GM19193 (cell line): Measurements from ENCODE around the gene CES2.

Experiments used
- POLR2A ChIP-seq: IDR thresholded peaks from 4 replicates; pipeline ENCODE4 v1.6.1; 2011; ENCODE audit not compliant: insufficient read depth, insufficient read length; ENCODE audit errors: extremely low read depth

Gene CES2, protein sequence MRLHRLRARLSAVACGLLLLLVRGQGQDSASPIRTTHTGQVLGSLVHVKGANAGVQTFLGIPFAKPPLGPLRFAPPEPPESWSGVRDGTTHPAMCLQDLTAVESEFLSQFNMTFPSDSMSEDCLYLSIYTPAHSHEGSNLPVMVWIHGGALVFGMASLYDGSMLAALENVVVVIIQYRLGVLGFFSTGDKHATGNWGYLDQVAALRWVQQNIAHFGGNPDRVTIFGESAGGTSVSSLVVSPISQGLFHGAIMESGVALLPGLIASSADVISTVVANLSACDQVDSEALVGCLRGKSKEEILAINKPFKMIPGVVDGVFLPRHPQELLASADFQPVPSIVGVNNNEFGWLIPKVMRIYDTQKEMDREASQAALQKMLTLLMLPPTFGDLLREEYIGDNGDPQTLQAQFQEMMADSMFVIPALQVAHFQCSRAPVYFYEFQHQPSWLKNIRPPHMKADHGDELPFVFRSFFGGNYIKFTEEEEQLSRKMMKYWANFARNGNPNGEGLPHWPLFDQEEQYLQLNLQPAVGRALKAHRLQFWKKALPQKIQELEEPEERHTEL

DNA sequence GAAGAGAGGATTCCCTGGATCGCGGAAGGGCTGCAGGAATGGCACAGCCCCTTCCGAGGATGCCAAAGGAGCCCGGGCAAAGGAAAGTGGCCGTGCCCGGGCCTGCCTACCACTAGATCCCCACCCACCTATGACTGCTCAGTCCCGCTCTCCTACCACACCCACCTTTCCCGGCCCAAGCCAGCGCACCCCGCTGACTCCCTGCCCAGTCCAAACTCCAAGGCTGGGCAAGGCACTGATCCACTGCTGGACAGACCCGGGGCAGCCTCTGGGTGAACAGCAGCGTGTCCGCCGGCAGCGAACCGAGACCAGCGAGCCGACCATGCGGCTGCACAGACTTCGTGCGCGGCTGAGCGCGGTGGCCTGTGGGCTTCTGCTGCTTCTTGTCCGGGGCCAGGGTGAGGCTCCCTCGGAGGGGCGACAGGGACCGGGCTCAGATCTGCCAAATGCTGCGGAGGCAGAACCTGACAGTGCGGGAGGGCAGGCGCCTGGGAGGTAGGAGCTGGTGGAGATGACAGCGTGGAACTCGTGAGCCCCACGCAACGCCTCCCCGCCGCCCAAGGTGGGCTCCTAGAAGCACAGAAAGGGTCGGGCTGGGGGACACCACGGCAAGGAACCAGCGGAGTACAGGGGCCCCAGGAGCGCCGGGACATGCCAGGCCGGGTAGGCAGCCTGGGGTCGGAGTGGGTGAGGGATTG lies at the start of gene CES2:
Gene CES2 (plus strand): TSS at position 203 of the 698 bp plus-strand sequence. CDS start 120 bp downstream, at position 323.
- no peak for TF ChIP-seq POLR2A

DNA sequence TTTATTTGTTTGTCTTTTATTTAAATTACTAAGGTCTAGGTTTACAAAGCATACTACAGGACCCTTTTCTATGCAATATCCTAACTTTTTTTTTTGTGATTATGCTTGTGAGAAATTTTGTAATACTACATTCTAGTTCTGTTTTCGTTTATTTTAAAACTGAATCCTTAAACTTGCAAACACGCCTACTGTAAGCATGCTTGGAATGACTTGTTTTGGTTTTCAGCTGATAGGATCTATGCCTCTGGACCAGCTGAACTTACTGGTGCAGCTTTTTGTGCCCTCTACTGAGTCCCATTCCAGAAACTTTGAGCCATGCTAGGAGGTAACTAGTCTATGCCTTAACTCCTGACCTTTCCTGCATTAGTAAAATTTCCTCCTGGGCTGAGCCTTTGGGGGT lies 49.0 kb upstream of the CES2 start:
- TF ChIP-seq POLR2A = no peak

DNA sequence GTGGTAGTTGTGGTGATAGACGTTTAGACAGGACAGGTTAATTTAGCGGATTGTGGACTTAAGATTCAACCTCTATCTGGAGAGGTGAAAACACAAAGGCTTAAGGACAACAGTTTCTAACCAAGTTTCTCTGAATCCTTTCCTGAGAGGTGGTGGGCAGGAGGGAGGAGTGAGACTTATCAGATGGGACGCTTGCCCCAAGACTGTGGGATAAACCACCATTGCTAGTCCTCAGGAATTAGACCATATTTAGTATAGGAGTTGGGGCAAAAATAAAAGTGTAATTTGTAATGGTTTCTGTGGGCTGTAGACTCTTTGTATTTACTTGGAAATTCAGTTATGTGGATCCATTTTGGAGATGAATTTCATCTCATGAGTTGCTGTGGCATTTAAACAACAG lies 48.4 kb upstream of the CES2 start:
- no peak for TF ChIP-seq POLR2A

DNA sequence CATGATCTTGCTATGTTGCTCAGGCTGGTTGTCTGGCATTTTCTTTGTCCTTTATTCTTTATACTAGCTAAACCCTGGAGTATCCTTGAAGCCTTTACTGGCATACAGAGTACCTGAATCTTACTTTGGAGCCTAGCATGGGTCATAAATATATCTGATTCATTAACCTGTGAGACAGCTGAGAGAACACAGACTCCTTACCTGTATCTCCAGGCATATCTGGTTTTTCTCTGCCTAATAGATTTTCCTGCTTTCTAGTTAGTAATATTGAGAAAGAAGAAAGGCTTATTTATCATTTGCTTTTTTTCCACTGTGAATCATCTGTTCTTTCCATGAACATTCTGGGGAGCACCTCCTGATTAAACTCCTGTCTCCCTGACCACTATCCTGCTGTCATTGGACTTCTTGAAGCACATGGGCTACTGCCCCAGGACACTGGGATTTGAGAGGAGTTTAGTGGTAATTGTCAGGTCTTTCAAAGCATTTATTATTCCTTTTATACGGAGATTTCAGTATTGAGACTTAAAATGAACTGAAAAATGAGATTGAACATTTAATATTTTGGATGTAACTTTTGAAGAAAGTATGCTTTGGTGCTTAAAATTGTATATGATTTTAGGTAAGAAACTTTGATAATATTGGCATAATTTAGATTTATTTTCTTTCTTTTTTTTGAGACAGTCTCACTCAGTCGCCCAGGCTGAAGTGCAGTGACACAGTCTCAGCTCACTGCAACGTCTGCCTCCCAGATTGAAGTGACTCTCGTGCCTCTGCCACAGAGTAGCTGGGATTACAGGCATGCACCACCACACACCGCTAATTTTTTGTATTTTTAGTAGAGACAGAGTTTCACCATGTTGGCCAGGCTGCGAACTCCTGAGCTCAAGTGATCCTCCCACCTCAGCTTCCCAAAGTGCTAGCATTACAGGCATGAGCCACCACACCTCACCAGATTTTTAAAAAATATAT lies 46.4 kb upstream of the CES2 start:
- TF ChIP-seq POLR2A = no peak

DNA sequence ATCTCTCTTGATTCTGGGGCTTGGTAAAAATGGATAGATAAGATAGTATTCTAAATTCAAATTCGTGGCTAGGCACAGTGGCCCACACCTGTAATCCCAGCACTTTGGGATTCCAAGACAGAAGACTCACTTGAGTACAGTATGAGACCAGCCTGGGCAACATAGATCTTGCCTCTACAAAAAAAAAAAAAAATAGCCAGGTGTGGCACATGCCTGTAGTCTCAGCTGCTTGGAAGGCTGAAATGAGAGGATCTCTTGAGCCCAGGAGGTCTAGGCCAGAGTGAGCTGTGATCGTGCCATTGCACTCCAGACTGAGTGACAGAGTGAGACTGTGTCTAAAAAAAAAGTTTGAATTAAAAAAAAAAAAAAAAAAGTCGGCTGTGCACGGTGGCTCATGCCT lies 45.7 kb upstream of the CES2 start:
- TF ChIP-seq POLR2A = no peak

DNA sequence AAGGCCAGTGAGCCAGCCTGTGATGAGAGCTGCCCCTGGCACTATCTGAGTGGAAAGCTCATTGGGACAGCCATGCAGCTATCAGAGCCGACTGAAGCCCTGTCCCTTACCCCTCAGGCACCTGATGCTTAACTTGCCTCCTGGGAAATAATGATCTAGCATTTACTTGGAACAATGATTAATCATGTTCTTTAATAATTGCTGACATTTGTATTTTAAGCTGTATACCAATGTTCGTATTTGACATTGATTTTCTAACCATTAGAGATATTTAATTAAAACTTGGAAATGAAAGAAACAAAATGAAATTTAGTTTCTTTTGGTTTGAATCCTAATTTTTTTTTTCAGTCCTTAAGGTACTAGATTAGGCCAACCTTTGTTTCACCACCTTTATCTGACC lies 44.5 kb upstream of the CES2 start:
- no peak for TF ChIP-seq POLR2A

DNA sequence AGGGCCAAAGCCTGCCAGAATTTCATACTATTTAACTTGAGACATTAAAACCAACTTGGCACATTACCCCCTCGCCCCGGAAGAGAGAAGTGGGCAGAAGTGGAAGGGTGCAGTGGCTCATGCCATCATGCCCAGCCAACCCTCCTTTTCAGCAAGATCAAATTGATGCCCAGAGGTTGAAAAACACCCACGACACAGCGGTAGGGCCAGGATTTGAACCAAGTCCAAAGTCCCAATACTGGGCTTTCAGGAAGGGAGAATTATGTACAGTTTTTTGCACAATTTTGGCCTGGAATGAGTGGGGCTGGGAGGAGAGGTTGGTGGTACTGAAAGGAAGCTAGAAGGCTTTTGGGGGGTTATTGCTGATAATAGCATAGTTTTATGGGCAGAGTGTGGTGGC lies 44.0 kb upstream of the CES2 start:
- TF ChIP-seq POLR2A = no peak

DNA sequence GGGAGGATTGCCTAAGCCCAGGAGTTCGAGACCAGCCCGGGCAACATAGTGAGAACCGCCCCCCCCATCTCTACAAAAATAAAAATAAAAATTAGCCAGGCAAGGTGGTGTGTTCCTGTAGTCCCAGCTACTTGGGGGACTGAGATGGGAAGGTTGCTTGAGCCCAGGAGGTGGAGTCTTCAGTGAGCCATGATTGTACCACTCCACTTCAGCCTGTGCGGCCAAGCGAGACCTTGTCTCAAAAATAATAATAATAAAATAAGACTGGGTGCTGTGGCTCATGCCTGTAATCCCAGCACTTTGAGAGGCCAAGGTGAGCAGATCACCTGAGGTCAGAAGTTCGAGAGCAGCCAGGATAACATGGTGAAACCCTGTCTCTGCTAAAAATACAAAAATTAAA lies 43.5 kb upstream of the CES2 start:
- no peak for TF ChIP-seq POLR2A

DNA sequence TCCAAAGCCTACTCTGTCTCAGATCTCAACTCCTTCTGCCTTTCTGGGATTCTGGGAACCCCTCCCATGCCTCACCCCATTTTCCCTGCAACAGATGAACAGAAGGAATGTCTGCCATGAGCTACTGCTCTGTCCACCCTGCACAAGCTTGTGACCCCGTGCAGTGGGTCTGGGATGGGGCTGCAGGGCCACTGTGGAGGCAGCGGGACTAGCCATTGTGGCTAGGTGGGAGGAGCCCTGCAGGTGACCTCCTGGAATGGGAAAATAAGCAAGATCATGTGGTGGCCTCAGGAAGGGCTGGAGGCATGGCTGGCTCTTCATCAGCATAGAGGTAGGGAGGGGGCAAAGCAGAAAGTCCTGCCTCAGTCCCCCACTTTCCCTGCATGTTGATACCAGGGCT lies 41.3 kb upstream of the CES2 start:
- TF ChIP-seq POLR2A = no peak

DNA sequence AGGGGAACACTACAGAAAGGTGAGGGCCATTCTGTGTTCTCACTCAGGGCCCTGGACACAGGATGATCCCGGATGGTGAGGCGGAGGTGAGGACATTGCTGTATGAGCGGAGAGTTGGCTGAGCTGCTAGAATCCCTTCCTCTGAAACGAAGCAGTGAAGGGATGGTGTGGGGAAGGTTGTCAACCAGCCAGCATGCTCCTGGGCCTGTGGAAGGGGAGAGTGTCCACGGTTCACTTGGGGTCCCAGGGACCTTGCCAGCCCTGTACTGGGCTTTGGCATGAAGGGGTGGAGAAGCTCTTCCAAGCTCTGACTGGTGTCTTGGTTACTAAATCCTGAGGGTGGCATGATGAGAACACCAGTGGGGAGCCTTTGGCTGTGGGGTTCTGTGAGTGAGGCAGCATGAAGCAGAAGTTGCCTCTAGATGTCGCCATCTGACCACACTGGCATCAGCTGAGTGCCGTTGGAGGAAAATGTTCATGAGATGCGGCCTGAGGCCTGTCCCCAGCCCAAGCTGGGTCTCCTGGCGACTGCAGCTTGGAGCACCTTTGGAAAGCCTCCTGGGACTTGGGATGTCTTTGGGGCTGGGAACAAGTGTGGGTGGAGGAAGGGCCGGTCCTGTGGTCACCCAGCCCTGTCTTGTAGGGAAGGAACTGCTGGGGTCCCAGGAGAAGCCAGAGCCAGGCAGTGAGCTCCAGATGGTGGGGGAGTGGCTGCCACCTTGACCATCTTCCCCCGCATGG lies 40.2 kb upstream of the CES2 start:
- TF ChIP-seq POLR2A = no peak

DNA sequence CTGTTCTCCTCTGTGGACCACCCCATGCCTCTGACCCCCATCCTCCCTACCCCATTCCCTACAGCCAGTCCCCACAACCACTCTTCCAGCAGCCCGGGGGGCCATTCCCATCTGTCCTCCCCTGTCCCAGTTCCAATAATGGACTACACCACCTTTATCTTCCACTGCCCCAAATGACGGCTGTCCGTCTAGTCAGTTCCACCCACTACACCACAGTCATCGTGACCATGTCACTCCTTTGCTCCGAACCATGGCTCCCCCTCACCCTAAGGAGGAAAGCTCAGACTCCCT lies 39.7 kb upstream of the CES2 start:
- TF ChIP-seq POLR2A = no peak

DNA sequence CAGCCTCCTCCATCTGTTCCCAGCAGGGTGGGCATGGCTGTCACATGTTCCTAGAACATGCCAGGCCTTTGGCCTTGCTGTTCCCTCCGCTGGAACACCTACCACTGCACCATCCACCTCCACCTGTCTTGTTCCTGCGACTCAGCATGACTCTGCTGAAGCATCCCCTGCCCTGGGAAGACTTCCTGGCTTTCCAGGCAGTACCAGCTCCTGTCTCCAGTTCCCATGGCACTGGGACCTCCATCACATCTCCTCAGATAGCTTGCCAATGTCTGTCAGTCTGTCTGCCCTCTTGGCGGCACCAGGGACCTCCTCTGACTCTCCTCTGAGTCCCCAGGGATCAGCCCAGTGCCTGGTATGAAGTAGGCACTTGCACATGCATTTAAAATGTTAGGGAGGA lies 39.3 kb upstream of the CES2 start:
- TF ChIP-seq POLR2A = no peak

DNA sequence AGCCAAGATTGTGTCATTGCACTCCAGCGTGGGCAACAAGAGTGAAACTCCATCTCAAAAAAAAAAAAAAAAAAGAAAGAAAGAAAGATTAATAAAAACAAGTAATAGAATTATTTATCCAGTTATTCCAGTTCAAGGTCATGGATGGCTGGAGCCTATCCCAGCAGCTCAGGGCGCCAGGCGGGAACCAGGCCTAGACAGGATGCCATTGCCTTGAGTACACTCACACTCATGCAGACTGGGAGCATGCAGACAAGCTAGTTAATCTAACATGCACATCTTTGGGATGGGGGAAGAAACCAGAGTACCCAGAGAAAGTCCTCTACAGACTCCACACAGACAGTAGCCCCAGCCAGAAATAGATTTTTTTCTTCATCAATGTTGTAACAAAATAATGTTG lies 37.1 kb upstream of the CES2 start:
- TF ChIP-seq POLR2A = no peak

DNA sequence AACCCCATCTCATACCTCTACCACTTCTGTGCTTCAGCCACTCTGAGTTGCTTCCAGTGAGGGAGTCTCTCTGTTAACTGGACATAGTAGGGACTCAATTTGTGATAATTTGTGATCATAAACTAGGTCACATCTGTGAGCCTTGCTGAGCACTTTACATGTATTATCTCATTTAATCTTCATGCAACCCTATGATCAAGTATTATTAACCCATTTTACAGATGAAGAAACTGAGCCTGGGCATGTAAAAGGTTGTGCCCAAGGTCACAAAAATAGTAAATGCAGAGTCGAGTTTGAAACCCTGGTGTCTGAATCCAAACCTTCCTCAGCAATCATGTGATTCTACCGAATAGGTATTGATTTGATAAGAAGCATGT lies 36.4 kb upstream of the CES2 start:
- no peak for TF ChIP-seq POLR2A

DNA sequence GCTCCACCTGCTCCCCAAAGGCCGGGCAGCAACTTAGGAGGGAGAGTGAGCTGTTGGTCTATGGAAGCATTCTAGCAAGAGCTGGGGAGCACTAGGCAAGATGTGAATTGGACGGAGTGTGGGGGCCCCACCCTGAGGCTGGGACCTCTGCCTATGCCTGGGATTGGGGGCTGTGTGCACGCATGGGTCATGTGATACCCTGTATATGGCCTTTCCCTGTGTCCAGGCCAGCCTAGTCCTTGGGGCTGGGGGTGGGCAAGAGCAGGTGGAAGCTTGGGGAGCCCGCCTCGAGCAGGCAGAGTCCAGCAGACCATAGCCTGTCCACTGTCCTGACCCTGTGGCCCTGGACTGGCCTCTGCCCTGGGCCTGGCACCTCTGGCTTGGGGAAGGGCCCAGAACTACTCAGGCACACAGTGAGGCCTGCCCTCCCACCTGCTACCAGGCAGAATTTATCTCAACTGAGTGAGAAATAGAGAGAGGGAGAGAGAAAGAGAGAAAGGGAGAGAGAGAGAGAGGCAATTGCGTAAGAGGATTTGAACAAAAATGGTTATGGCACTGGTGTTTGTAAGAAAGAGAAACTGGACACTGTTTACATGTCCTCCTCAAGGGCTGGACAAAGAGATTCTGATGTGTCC lies 35.9 kb upstream of the CES2 start:
- TF ChIP-seq POLR2A = no peak
